ENCODE measurements around the gene PMEPA1.

Gene PMEPA1

DNA sequence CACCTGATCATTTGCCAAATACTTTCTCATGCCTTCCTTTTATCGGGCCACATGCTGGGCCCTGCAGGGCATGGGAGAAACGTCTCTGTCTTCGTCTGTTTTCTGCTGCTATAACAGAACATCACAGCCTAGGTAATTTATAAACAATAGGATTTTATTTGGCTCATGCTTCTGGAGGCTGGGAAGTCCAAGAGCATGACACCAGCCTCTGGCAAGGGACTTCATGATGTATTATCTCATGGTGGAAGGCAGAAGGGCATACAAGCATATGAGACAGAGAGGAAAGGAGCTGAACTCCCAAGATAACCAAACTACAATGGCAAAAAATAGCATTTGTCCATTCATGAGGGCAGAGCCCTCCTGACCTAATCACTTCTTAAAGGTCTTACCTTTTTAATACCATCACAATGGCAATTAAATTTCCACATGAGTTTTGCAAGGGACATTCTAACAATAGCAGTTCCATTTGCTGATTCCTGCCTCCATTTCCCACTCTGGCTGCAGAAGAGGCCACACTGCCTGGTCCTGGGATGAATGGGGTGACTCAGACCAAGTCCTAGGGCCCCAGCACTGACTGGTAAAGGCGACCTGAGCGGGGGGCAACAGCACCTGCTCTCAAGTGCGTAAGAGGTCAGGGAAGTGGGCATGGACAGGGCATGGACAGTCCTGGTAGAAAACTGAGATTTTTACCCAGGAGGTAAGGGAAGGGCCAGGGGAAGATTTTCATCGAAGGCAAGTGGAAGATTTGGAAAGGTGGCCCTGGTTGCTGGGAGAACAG lies 84.4 kb downstream of the PMEPA1 start:
- DNase-seq (ENCODE audit: extremely low read depth, low read depth), result no peak
- TF ChIP-seq, protein P1, sequence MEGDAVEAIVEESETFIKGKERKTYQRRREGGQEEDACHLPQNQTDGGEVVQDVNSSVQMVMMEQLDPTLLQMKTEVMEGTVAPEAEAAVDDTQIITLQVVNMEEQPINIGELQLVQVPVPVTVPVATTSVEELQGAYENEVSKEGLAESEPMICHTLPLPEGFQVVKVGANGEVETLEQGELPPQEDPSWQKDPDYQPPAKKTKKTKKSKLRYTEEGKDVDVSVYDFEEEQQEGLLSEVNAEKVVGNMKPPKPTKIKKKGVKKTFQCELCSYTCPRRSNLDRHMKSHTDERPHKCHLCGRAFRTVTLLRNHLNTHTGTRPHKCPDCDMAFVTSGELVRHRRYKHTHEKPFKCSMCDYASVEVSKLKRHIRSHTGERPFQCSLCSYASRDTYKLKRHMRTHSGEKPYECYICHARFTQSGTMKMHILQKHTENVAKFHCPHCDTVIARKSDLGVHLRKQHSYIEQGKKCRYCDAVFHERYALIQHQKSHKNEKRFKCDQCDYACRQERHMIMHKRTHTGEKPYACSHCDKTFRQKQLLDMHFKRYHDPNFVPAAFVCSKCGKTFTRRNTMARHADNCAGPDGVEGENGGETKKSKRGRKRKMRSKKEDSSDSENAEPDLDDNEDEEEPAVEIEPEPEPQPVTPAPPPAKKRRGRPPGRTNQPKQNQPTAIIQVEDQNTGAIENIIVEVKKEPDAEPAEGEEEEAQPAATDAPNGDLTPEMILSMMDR (IDR thresholded peaks at IDR 0.05; ENCODE audit: low read depth, low read length), result no peak

DNA sequence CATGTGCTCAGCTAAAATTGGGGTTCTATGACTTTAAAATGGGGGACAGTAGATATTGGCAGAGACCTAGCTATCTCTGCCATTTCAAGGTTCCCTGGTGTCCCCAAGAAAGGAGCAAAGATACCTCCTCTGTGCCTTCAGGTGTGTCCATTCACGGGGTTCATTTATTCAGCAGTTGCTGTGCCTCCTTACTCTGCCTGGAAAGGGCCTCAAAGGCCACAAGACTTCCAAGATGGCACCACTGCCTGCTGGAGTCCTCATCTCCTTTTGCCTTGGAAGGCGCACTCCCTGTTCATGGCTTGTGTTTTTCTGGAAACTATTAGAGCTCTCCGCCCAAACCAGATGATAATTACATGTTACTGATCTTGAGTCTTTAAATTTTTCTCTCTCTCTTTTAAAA lies 85.7 kb downstream of the PMEPA1 start:
- no peak for DNase-seq (ENCODE audit: extremely low read depth, low read depth)
- TF ChIP-seq, protein P1 (IDR thresholded peaks at IDR 0.05; ENCODE audit: low read depth, low read length), result no peak

DNA sequence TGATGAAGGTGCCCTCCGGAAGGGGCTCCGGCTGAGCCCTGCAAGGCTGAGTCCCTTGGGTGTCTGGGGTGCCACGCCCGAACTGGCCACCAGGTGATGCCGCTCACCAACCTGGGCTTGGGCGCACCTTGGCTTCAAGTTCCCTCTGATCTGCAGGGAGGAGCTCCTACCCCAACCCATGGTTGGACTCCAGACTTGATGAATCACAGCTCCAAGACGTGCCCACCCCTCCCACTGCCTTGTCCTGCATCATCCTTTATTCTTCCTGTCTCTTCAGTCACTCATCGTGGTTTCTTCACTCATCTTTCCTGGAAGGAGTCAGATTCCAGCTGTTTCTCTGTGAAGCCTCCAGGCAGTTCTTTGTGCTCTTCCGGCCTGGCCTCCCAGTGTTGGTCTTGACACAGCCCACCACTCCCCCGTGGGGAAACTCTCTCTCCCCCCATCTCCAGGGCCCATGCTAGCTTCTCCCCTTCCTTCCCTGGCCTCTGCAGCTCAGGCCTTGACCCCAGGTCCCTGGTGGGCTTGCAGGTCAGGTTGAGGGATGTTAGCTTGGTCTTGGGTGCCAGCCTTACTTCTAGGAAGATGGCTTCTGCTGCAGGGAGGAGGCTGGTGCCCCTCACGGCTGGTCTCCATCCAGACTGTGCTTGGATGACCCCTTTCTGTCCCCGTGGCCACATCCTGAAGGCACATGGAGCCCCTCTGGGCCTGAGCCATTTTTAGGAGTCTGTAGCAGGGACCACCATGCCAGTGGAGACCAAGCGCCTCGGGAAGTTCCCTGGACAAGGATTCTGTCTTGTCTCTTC lies 87.0 kb downstream of the PMEPA1 start:
- TF ChIP-seq, protein P1 (IDR thresholded peaks at IDR 0.05; ENCODE audit: low read depth, low read length), result peak; percentile 57
- DNase-seq (ENCODE audit: extremely low read depth, low read depth), result no peak

DNA sequence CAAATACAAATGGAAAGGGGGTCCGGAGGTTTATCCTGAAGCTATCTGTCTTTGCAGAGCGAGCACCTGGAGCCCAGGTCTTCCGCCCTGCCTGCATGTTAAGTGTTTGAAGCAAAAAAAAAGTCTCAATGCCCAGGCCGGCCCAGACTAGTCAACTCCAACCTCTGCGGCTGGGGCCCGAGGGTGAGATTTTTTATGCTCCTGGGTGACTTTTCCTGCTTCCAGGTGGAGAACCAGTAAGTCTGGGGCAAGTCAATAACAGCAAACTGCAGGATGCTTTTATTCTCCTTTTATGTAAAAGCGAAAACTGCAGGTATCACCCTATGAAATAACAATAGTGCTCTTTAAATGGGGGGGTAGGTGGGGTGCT lies 87.6 kb downstream of the PMEPA1 start:
- no peak for DNase-seq (ENCODE audit: extremely low read depth, low read depth)
- TF ChIP-seq, protein P1 (IDR thresholded peaks at IDR 0.05; ENCODE audit: low read depth, low read length), result no peak

DNA sequence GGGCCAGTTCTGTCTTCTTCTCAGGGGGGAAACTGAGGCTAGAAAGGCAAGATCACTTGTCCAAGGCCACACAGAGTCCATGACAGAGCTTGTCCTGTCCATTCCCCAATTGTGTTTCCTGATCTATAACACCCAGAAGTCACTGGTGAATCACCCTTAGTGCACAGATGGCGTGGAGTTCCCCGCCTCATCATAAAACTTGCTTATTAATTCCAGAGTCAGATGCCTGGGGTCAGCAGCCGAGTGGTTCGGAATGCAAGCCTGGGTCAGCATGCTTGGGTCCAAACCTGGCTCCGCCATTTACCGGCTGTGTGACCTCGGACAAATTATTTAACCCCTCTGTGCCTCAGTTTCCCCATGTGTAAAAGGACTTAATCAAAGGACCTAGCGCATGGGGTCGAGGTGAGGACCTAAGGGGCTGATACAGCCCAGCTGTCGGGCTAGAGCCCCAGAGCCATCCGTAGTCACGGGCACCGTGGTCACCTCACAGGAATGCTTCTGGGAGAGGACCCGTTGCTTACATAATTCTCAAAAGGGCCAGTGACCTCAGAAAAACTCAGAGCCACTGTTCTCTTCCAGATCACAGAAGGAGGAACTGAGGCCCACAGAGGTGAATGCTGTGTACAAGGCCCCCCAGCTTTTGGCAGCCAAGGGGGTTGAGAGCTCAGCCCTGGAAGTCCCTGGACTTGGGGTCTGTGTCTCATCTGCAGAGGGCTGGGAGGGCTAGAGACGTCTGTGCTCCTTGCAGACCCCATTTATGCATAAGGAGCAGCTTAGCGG lies 88.2 kb downstream of the PMEPA1 start:
- TF ChIP-seq, protein P1 (IDR thresholded peaks at IDR 0.05; ENCODE audit: low read depth, low read length), result no peak
- no peak for DNase-seq (ENCODE audit: extremely low read depth, low read depth)

DNA sequence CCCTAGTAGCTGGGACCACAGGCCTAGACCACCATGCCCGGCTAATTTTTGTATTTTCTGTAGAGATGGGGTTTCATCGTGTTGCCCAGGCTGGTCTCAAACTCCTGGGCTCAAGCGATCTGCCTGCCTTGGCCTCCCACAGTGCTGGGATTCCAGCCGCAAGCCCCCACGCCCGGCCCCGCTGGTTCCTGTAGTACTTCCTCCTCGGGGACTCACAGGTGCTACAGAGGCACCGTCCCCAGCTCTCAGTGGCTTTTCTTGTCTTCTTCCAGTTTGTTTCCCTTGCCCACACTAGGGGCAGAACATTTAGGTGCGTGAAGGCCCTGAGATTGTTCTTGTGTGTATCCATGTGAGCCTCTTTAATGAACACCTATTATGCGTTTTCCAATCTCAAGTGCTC lies 88.8 kb downstream of the PMEPA1 start:
- TF ChIP-seq, protein P1 (IDR thresholded peaks at IDR 0.05; ENCODE audit: low read depth, low read length), result no peak
- DNase-seq (ENCODE audit: extremely low read depth, low read depth), result no peak

Data from AG09319 (cell line).